ENCODE measurements around the gene CPNE9. TPM values are rescaled to one million over a fixed set of nuclear protein-coding genes. Genes with fewer than 3 reads are reported as not detected.

The CPNE9 gene
- total RNA-seq, 1 donor from 2014 or later, result not detected

DNA sequence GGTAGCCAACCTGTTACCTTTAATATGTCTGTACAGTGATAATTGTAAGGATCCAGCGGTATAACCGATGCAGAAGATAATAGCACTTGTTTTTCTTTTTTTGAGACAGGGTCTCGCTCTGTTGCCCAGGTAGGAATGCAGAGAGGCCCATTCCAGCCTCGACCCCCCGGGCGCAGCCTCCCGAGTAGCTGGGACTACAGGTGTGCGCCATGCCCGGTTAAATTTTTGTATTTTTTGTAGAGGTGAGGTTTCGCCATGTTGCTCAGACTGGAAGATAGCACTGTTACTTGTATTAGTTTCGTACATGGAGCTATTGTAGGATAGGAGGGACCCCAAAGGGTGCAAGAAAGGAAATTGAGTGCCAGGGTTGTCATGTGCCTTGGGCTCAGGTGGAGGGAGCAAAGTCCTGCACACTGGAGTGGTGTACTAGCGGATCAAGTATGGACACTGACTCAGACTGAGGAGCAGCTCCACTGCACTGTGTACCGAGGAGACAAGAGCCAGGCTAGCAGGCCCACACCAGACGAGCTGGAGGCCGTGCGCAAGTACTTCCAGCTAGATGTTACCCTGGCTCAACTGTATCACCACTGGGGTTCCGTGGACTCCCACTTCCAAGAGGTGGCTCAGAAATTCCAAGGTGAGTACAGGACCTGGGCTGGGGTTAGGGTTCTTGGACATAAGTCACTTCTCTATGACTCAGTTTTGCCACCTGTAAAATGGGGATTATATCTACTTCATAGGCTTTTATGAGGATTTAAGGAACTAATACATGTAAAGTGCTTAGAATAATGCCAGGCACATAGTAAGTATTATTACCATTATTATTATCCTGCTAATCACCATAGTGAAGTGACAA is 47.2 kb downstream of the CPNE9 start:
- TF ChIP-seq, protein P1, sequence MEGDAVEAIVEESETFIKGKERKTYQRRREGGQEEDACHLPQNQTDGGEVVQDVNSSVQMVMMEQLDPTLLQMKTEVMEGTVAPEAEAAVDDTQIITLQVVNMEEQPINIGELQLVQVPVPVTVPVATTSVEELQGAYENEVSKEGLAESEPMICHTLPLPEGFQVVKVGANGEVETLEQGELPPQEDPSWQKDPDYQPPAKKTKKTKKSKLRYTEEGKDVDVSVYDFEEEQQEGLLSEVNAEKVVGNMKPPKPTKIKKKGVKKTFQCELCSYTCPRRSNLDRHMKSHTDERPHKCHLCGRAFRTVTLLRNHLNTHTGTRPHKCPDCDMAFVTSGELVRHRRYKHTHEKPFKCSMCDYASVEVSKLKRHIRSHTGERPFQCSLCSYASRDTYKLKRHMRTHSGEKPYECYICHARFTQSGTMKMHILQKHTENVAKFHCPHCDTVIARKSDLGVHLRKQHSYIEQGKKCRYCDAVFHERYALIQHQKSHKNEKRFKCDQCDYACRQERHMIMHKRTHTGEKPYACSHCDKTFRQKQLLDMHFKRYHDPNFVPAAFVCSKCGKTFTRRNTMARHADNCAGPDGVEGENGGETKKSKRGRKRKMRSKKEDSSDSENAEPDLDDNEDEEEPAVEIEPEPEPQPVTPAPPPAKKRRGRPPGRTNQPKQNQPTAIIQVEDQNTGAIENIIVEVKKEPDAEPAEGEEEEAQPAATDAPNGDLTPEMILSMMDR (IDR thresholded peaks at IDR 0.05), result no peak
- H3K36me3 Mint-ChIP-seq (ENCODE audit: low read depth), result peaks cover 27% of the 10 kb centered on the region
- DNase-seq (ENCODE audit: low spot score), result no peak

GRCh38 chr3:9754678-9755077 is 51.0 kb downstream of the CPNE9 start:
- no peak overlapping the region for H3K4me3 Mint-ChIP-seq (ENCODE audit: unreplicated experiment)
- TF ChIP-seq, protein P1 (IDR thresholded peaks at IDR 0.05), result no peak
- peak overlapping the region; percentile 66 for H3K27ac Mint-ChIP-seq (ENCODE audit: unreplicated experiment)
- no peak for DNase-seq (ENCODE audit: low spot score)
- no peaks in the 10 kb centered on the region for H3K9me3 Mint-ChIP-seq (ENCODE audit: low read depth)
- H3K36me3 Mint-ChIP-seq (ENCODE audit: low read depth), result peaks cover 27% of the 10 kb centered on the region
- no peaks in the 10 kb centered on the region for H3K27me3 Mint-ChIP-seq (ENCODE audit: low read depth)
- H3K4me1 Mint-ChIP-seq (ENCODE audit: low read depth), result peaks cover 30% of the 10 kb centered on the region

More for the DNA sequence above, 47.2 kb downstream of the CPNE9 start:
- Mint-ChIP-seq H3K9me3 (ENCODE audit: low read depth) (no peaks in the 10 kb centered on the region), H3K27ac (ENCODE audit: unreplicated experiment) (peak overlapping the region; percentile 96), H3K4me3 (ENCODE audit: unreplicated experiment) (peak overlapping the region; percentile 96), H3K4me1 (ENCODE audit: low read depth) (peaks cover 53% of the 10 kb centered on the region), H3K27me3 (ENCODE audit: low read depth) (no peaks in the 10 kb centered on the region)

- peaks cover 26% of the 10 kb centered on the region for H3K36me3 Mint-ChIP-seq (ENCODE audit: low read depth)
- TF ChIP-seq, protein P1 (IDR thresholded peaks at IDR 0.05), result no peak
- peaks cover 8% of the 10 kb centered on the region for H3K4me1 Mint-ChIP-seq (ENCODE audit: low read depth)
- no peak overlapping the region for H3K27ac Mint-ChIP-seq (ENCODE audit: unreplicated experiment)
- DNase-seq (ENCODE audit: low spot score), result no peak
- H3K9me3 Mint-ChIP-seq (ENCODE audit: low read depth), result no peaks in the 10 kb centered on the region
- no peaks in the 10 kb centered on the region for H3K27me3 Mint-ChIP-seq (ENCODE audit: low read depth)
- H3K4me3 Mint-ChIP-seq (ENCODE audit: unreplicated experiment), result no peak overlapping the region
Measured at GRCh38 chr3:9757427-9757826, 53.8 kb downstream of the CPNE9 start.

GRCh38 chr3:9760779-9761505 is 57.3 kb downstream of the CPNE9 start:
- Mint-ChIP-seq H3K4me1 (ENCODE audit: low read depth) (no peaks in the 10 kb centered on the region), H3K27ac (ENCODE audit: unreplicated experiment) (no peak overlapping the region), H3K9me3 (ENCODE audit: low read depth) (no peaks in the 10 kb centered on the region), H3K36me3 (ENCODE audit: low read depth) (peaks cover 22% of the 10 kb centered on the region), H3K4me3 (ENCODE audit: unreplicated experiment) (no peak overlapping the region), H3K27me3 (ENCODE audit: low read depth) (no peaks in the 10 kb centered on the region)
- DNase-seq (ENCODE audit: low spot score), result no peak
- TF ChIP-seq, protein P1 (IDR thresholded peaks at IDR 0.05), result no peak

DNA sequence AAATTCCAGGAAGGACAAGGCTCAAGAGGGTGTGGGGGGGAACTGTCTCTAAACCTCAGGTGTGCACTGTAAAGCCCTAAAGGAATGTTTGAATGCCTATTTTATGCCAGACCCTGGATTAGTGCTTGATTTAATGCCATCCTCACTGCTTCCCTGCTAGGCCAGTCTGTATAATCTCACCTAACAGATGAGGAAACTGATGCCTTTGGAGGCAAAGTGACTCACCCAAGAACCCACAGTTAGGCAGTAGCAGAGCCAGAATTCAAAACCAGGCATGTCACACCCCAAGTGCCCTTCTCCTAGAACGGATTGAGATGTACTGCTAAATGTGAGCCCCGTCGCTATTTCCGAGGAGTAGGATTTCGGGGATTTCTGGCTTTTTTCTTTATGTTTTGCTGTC is 58.3 kb downstream of the CPNE9 start:
- Mint-ChIP-seq H3K4me3 (ENCODE audit: unreplicated experiment) (no peak overlapping the region), H3K27me3 (ENCODE audit: low read depth) (no peaks in the 10 kb centered on the region), H3K9me3 (ENCODE audit: low read depth) (no peaks in the 10 kb centered on the region), H3K27ac (ENCODE audit: unreplicated experiment) (no peak overlapping the region), H3K36me3 (ENCODE audit: low read depth) (peaks cover 19% of the 10 kb centered on the region), H3K4me1 (ENCODE audit: low read depth) (peaks cover 2% of the 10 kb centered on the region)
- DNase-seq (ENCODE audit: low spot score), result no peak
- TF ChIP-seq, protein P1 (IDR thresholded peaks at IDR 0.05), result no peak
